ENCODE data around the gene CCDC74A. TPM values are rescaled to one million over a fixed set of nuclear protein-coding genes. Genes with fewer than 3 reads are reported as not detected.

Gene CCDC74A
- total RNA-seq, 1 experiment from 2014 or later, result 29.9 TPM

GRCh38 chr2:131580187-131580586 is 52.5 kb downstream of the CCDC74A start:
- BruUV-seq (replicated peaks), result no TSS peak
- ChIA-PET CTCF (no interaction called here), POLR2A (no interaction called here)
- no peak for DNase-seq (ENCODE audit: low read depth, low spot score)
- intact Hi-C loops (cut with micrococcal nuclease; ENCODE audit: unreplicated experiment), result no loop called here
- in situ Hi-C loops (cut with HindIII; ENCODE audit: low pct_unique_long_range_greater_than_20kb, low sequenced_read_pairs), result no loop called here
- Histone ChIP-seq H3K9me3 (ENCODE audit: control insufficient read depth, insufficient read depth, low read depth, low read length) (no peaks in the 10 kb centered on the region), H3K4me1 (ENCODE audit: control insufficient read depth, insufficient read depth, low read length) (no peaks in the 10 kb centered on the region), H3K27ac (ENCODE audit: low read length) (no peak overlapping the region), H3K36me3 (ENCODE audit: control insufficient read depth, insufficient read depth, low read length) (no peaks in the 10 kb centered on the region), H3K27me3 (ENCODE audit: control insufficient read depth, insufficient read depth, low read length) (peaks cover 12% of the 10 kb centered on the region; the same call in 1 of the 2 replicates), H3K4me3 (ENCODE audit: low read depth in 2 of 2, low read length in 2 of 2) (no peak overlapping the region)
- TF ChIP-seq CTCF (IDR thresholded peaks at IDR 0.05), result no peak
- TF ChIP-seq REST (IDR thresholded peaks at IDR 0.05; ENCODE audit: insufficient read depth in 1 of 2, low read depth in 2 of 2, low read length in 1 of 2), result no peak
- no peak for ATAC-seq

Small RNA genes within 50 kb of the gene (microRNA-seq; reads per million reads assigned to microRNA genes)
- gene MIR4784 (ENCODE audit: unreplicated experiment), result not detected

Other genes starting within 250 kb of the CCDC74A start
- gene RAB6D, start 163.7 kb upstream of the CCDC74A start, total RNA-seq (2021; ENCODE audit: unreplicated experiment), result not detected
- not detected for gene TUBA3D, start 51.8 kb upstream of the CCDC74A start, total RNA-seq (2021; ENCODE audit: unreplicated experiment)
- 143 TPM for gene MZT2A, start 35.5 kb upstream of the CCDC74A start, total RNA-seq (2021; ENCODE audit: unreplicated experiment)